Naive B cell (primary cell): ENCODE data around the gene PADI3. TPM values are rescaled to one million over a fixed set of nuclear protein-coding genes. Genes with fewer than 3 reads are reported as not detected.

Experiments
- ATAC-seq, 2 donors: fragments of 150-1000 bp; cut with Tn5 transposase; 2 replicates each; pipeline ENCODE4 v1.10.0; 2021; ENCODE audit warnings: low read depth in 2 of 2, mild to moderate bottlenecking in 2 of 2, moderate library complexity in 2 of 2
- DNase-seq: peaks from one replicate; pipeline ENCODE4 v3.0.0; 2022
- H3K27ac Mint-ChIP-seq, 6 donors: one replicate each; pipeline ENCODE4 v1.8.0; 2020 to 2022; ENCODE audit warnings: mild to moderate bottlenecking in 6 of 6, mixed read lengths in 6 of 6, moderate library complexity in 5 of 6, inconsistent platforms in 2 of 6
- H3K27me3 Mint-ChIP-seq, 3 donors: one replicate each; pipeline ENCODE4 v1.8.0; 2021 to 2022; ENCODE audit warnings: mixed read lengths in 3 of 3, mild to moderate bottlenecking in 1 of 3
- H3K36me3 Mint-ChIP-seq, 2 donors: one replicate each; pipeline ENCODE4 v1.8.0; 2020 to 2022; ENCODE audit warnings: mixed read lengths in 2 of 2, inconsistent platforms in 1 of 2, mild to moderate bottlenecking in 1 of 2
- H3K4me1 Mint-ChIP-seq, 3 donors: one replicate each; pipeline ENCODE4 v1.8.0; 2020 to 2022; ENCODE audit warnings: mixed read lengths in 3 of 3, inconsistent platforms in 1 of 3, mild to moderate bottlenecking in 1 of 3, moderate library complexity in 1 of 3
- H3K4me3 Mint-ChIP-seq, 8 donors: one replicate each; pipeline ENCODE4 v1.8.0; 2020 to 2022; ENCODE audit warnings: mild to moderate bottlenecking in 8 of 8, mixed read lengths in 8 of 8, moderate library complexity in 8 of 8, inconsistent platforms in 2 of 8
- H3K9me3 Mint-ChIP-seq, 7 donors: one replicate each; pipeline ENCODE4 v1.8.0; 2020 to 2022; ENCODE audit warnings: mixed read lengths in 7 of 7, mild to moderate bottlenecking in 5 of 7, inconsistent platforms in 2 of 7, moderate library complexity in 1 of 7
- polyA plus RNA-seq, 6 donors: library from polyadenylated mRNA; unstranded; fragments of 300-500 nt; fragmentation: Illumina TruSeq; gene quantifications; one replicate each; pipeline ENCODE4 v1.2.3, GENCODE V29; 2021; ENCODE audit warnings: low read depth in 6 of 6

PADI3 gene
- polyA plus RNA-seq, 6 donors from 2014 or later, result not detected

GRCh38 chr1:17220287-17220686, 28.6 kb upstream of the PADI3 start:
- no peak for DNase-seq
- H3K9me3 Mint-ChIP-seq, result no peaks in the 10 kb centered on the region
- peaks cover 0 to 1% (median 1%) of the 10 kb centered on the region in 3 donors for H3K4me1 Mint-ChIP-seq
- H3K36me3 Mint-ChIP-seq, result no peaks in the 10 kb centered on the region
- H3K27me3 Mint-ChIP-seq, result peaks cover 17 to 20% (median 20%) of the 10 kb centered on the region in 3 donors
- H3K27ac Mint-ChIP-seq, result no peak overlapping the region
- no peak overlapping the region for H3K4me3 Mint-ChIP-seq
- no peak for ATAC-seq

DNA sequence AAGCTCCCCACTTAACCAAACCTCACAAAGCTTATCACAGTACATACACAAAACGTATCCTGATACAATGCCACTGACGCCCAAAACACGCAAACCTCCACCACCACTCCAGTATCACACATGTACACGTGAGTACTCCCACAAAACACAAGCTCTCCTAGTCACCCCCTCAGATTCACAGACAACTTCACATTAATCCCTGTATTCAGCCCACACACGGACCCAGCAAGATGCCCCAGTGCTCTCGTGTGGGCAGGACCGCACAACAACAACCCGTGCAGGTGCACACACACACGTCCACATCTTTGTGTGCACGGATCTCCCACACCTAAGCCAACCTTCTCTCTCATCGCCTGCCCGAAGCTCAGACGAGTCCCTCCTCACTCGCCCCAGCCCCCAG, 26.3 kb upstream of the PADI3 start:
- H3K4me3 Mint-ChIP-seq, result no peak overlapping the region
- ATAC-seq (no peak), DNase-seq (no peak)
- no peaks in the 10 kb centered on the region for H3K4me1 Mint-ChIP-seq
- no peak overlapping the region for H3K27ac Mint-ChIP-seq
- H3K27me3 Mint-ChIP-seq, result peaks cover 4 to 8% (median 7%) of the 10 kb centered on the region in 3 donors
- no peaks in the 10 kb centered on the region for H3K36me3 Mint-ChIP-seq
- no peaks in the 10 kb centered on the region for H3K9me3 Mint-ChIP-seq

DNA sequence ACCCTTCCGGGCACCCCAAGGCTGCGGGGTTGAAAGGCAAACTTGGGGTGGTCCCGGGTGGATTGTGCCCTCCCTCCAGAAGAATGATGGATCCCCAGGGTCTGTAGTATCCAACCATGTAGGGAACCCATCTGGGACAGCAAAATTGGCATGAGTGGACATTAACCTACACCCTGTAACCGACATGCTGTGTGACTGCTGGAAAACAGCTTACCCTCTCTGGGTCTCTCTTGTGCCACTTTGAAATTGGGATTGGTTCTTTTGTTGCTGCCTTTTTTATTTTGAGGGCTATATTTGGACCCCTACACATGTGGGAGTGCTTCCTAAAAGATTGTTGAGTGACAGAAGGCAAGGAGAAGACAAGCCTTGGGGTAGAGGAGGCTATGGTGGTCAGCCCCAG, 24.5 kb upstream of the PADI3 start:
- Mint-ChIP-seq H3K36me3 (no peaks in the 10 kb centered on the region), H3K27ac (peak overlapping the region in 1 of 6 donors; percentile 38), H3K4me3 (no peak overlapping the region), H3K9me3 (no peaks in the 10 kb centered on the region), H3K27me3 (peaks cover 0 to 8% (median 7%) of the 10 kb centered on the region in 3 donors), H3K4me1 (no peaks in the 10 kb centered on the region)
- DNase-seq, result no peak
- no peak for ATAC-seq

DNA sequence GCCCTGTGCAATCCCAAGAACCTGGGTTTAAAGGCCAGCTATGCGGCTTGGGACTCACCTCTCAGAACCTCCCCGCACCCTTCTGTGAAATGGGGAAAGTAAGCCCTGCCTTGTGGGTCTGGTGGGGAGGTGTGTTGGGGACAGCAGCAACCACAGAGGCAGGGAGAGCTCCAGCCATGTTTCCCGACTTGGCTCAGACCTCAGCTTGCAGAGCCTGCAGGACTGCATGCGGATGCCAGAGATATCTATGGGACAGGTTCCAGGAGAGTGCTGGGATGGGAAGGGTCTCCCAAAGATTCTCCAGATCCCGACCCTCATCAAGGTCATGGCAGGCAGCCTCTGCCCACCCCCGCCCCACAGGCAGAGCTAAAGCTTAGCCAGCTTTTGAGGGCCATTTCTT, 23.8 kb upstream of the PADI3 start:
- DNase-seq (no peak), ATAC-seq (no peak)
- H3K9me3 Mint-ChIP-seq, result no peaks in the 10 kb centered on the region
- peak overlapping the region in 1 of 6 donors; percentile 54 for H3K27ac Mint-ChIP-seq
- no peak overlapping the region for H3K4me3 Mint-ChIP-seq
- H3K4me1 Mint-ChIP-seq, result no peaks in the 10 kb centered on the region
- no peaks in the 10 kb centered on the region for H3K36me3 Mint-ChIP-seq
- peaks cover 0 to 8% (median 7%) of the 10 kb centered on the region in 3 donors for H3K27me3 Mint-ChIP-seq

DNA sequence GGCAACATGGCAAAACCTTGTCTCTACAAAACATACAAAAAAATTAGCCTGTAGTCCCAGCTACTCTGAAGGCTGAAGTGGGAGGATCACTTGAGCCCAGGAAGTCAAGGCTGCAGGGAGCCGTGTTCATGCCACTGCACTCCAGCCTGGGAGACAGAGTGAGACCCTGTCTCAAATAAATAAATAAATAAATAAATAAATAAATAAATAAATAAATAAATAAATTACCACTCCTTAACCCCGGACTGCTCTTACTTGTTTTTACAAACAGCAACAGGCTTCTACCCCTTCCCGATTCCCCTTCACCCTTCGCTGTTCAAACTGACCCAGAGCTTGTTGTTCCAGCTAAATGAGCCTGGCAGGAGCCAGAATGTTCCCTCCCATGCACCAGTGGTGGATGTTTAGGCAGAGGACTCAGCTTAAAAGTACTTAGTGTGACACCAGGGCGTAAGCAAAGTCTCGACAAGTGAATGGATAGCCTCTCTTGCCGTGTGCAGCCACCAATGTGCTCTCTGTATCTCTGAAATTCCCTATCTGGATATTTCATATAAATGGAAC, 21.5 kb upstream of the PADI3 start:
- peaks cover 0 to 5% (median 3%) of the 10 kb centered on the region in 3 donors for H3K4me1 Mint-ChIP-seq
- peaks cover 0 to 5% (median 0%) of the 10 kb centered on the region in 3 donors for H3K27me3 Mint-ChIP-seq
- H3K9me3 Mint-ChIP-seq, result no peaks in the 10 kb centered on the region
- no peak for DNase-seq
- no peak overlapping the region for H3K4me3 Mint-ChIP-seq
- H3K36me3 Mint-ChIP-seq, result no peaks in the 10 kb centered on the region
- peak overlapping the region in 1 of 6 donors; percentile 66 for H3K27ac Mint-ChIP-seq
- ATAC-seq, result no peak

GRCh38 chr1:17228619-17229018, 20.3 kb upstream of the PADI3 start:
- H3K9me3 Mint-ChIP-seq, result no peaks in the 10 kb centered on the region
- H3K27ac Mint-ChIP-seq, result no peak overlapping the region
- H3K4me1 Mint-ChIP-seq, result peaks cover 0 to 5% (median 3%) of the 10 kb centered on the region in 3 donors
- peaks cover 0 to 8% (median 0%) of the 10 kb centered on the region in 3 donors for H3K27me3 Mint-ChIP-seq
- ATAC-seq, result no peak
- no peak for DNase-seq
- no peak overlapping the region for H3K4me3 Mint-ChIP-seq
- no peaks in the 10 kb centered on the region for H3K36me3 Mint-ChIP-seq

DNA sequence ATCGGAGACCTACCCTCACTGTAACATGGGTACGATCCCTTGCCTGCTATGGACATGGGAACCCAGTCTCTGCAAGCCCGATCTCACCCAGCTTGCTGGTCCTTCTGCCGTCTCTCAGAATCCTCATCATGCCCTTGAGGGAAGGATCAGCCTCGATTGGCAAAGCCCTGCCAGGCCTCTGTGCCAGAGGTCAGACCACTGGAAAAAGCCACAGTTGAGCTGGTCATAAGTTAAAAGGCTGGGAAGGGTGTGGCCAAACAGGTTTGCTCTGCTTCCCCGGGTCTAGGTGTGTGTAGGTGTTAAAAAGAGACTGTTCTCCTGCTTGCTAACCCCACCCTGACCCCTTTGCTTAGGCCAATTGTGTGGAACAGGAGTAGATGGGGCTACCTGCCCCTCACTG, 19.5 kb upstream of the PADI3 start:
- DNase-seq (no peak), ATAC-seq (no peak)
- Mint-ChIP-seq H3K36me3 (no peaks in the 10 kb centered on the region), H3K9me3 (no peaks in the 10 kb centered on the region), H3K27ac (no peak overlapping the region), H3K4me3 (no peak overlapping the region), H3K4me1 (peaks cover 0 to 5% (median 3%) of the 10 kb centered on the region in 3 donors), H3K27me3 (peaks cover 0 to 8% (median 0%) of the 10 kb centered on the region in 3 donors)

DNA sequence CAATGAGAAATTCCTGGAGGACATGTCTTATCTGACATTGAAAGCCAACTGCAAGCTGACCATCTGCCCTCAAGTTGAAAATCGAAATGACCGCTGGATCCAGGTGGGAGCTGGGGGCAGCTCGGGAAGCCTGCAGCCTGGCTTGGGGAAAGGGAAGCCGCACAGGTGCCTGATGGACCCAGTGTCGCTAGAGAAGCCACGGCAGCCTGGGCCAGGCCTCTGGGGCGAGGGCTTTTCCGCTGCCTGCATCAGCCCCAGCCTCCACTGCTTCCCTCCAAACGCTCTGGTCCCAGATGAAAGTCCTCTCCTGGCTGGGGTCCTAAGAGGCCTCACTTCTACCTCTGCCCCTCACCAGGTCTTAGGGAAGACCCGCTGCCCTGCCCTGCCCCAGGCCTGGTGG, 18.8 kb upstream of the PADI3 start:
- Mint-ChIP-seq H3K36me3 (no peaks in the 10 kb centered on the region), H3K4me3 (no peak overlapping the region), H3K9me3 (no peaks in the 10 kb centered on the region), H3K4me1 (peaks cover 0 to 5% (median 3%) of the 10 kb centered on the region in 3 donors), H3K27ac (peak overlapping the region in 1 of 6 donors; percentile 7), H3K27me3 (peaks cover 0 to 14% (median 6%) of the 10 kb centered on the region in 3 donors)
- DNase-seq (no peak), ATAC-seq (no peak)

DNA sequence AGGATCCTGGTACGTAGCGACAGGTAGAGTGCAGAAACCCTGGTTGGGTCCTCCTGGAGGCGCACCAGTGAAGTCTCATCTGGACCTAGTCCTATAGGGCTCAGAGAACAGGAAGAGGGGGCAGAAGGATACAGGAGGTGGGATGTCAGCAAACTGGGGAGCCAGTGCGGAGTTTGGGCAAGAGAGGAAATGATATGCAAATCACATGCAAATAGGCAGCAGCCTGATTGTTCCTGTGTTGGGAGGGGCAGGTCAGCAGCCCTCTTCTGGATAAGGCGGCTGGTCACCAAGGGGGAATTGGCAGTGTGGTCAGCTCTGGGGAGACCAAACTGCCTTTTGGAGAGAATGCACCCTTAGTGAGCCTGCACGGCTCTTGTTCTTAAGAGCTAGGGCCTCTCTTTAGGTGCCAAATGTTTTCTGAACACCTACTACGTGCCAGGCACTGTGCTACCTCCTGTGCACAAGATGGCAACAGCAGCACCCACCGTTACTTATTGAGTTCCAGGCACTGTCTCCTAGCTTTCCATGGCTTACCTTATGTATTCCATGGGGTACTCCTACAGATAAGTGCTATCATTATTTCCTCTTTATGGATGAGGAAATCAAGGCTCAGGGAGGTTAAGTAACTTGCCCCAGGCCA, 18.1 kb upstream of the PADI3 start:
- Mint-ChIP-seq H3K9me3 (no peaks in the 10 kb centered on the region), H3K27me3 (peaks cover 0 to 14% (median 7%) of the 10 kb centered on the region in 3 donors), H3K27ac (no peak overlapping the region), H3K36me3 (no peaks in the 10 kb centered on the region), H3K4me3 (no peak overlapping the region), H3K4me1 (peaks cover 0 to 5% (median 3%) of the 10 kb centered on the region in 3 donors)
- ATAC-seq (no peak), DNase-seq (no peak)

- H3K27ac Mint-ChIP-seq, result peak overlapping the region in 1 of 6 donors; percentile 42
- no peak for ATAC-seq
Measured at GRCh38 chr1:17232759-17233661, 15.9 kb upstream of the PADI3 start.

GRCh38 chr1:17233675-17234320, 15.1 kb upstream of the PADI3 start:
- Mint-ChIP-seq H3K4me1 (peaks cover 0 to 9% (median 8%) of the 10 kb centered on the region in 3 donors), H3K36me3 (no peaks in the 10 kb centered on the region), H3K9me3 (no peaks in the 10 kb centered on the region), H3K27ac (no peak overlapping the region), H3K27me3 (peaks cover 4 to 14% (median 7%) of the 10 kb centered on the region in 3 donors), H3K4me3 (no peak overlapping the region)
- ATAC-seq, result no peak
- DNase-seq, result no peak

More at GRCh38 chr1:17232759-17233661, 15.9 kb upstream of the PADI3 start:
- H3K4me1 Mint-ChIP-seq, result peaks cover 0 to 9% (median 8%) of the 10 kb centered on the region in 3 donors
- no peaks in the 10 kb centered on the region for H3K36me3 Mint-ChIP-seq
- peaks cover 4 to 14% (median 7%) of the 10 kb centered on the region in 3 donors for H3K27me3 Mint-ChIP-seq
- DNase-seq, result no peak
- H3K9me3 Mint-ChIP-seq, result no peaks in the 10 kb centered on the region
- no peak overlapping the region for H3K4me3 Mint-ChIP-seq

DNA sequence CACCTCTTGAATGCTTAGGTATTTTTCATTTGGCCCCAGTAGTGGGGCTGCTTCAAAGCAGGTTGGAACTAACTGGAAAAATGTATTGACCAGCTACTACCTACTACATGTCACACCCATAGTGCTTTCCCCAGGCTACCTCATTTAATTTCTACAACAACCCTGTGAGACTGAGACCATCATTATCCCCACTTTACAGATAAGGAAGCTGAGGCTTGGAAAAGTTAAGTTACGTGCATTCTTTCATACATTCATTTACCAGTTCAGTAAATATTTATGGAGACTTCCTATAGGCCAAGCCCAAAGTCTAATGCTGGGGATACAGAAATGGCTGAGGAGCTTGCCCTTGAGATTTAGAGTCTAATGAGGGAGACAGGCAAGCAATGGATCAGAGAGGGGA, 14.5 kb upstream of the PADI3 start:
- Mint-ChIP-seq H3K9me3 (no peaks in the 10 kb centered on the region), H3K27ac (no peak overlapping the region)
- ATAC-seq, result no peak

More for the DNA sequence above, 14.5 kb upstream of the PADI3 start:
- Mint-ChIP-seq H3K4me3 (no peak overlapping the region), H3K27me3 (peaks cover 4 to 14% (median 7%) of the 10 kb centered on the region in 3 donors), H3K4me1 (peaks cover 0 to 9% (median 8%) of the 10 kb centered on the region in 3 donors), H3K36me3 (no peaks in the 10 kb centered on the region)
- no peak for DNase-seq
